DND-41 (cell line): ENCODE results near the gene GOLGA3.

ENCODE experiments used
- ATAC-seq: fragments of 200-7000 bp; cut with Tn5 transposase; 3 replicates; pipeline ENCODE4 v1.9.1; 2021; ENCODE audit warnings: low read depth; ENCODE audit not compliant: insufficient read depth
- DNase-seq: peaks from one replicate; pipeline ENCODE4 v3.0.0-alpha.2; 2020
- H2AFZ ChIP-seq: 2 replicates; pipeline ENCODE4 v1.6.0; 2012; ENCODE audit warnings: low read depth, low read length
- H3K27ac ChIP-seq: 2 replicates; pipeline ENCODE4 v1.5.1; 2012; ENCODE audit warnings: low read length, inconsistent platforms
- H3K27me3 ChIP-seq: fragments of 200-600 bp; sonication (generic); 2 replicates; pipeline ENCODE4 v1.6.0; 2012; ENCODE audit warnings: low read length, mild to moderate bottlenecking, inconsistent platforms; ENCODE audit not compliant: insufficient read depth, poor library complexity
- H3K36me3 ChIP-seq: 2 replicates; pipeline ENCODE4 v1.5.1; 2012; ENCODE audit warnings: low read length, inconsistent platforms; ENCODE audit not compliant: insufficient read depth
- H3K4me1 ChIP-seq: 2 replicates; pipeline ENCODE4 v1.5.1; 2012; ENCODE audit warnings: mild to moderate bottlenecking, low read length; ENCODE audit not compliant: insufficient read depth
- H3K4me2 ChIP-seq: 2 replicates; pipeline ENCODE4 v1.6.0; 2012; ENCODE audit warnings: mild to moderate bottlenecking, moderate library complexity, low read length, inconsistent platforms; ENCODE audit not compliant: insufficient read depth
- H3K4me3 ChIP-seq, 2 experiments: fragments of 200-600 bp in 1 of 2; shearing (Covaris generic) in 1 of 2; 2 replicates each; pipeline ENCODE4 v1.5.1; 2012 to 2016; ENCODE audit warnings: inconsistent platforms in 2 of 2, low read length in 2 of 2, mild to moderate bottlenecking in 2 of 2, low read depth in 1 of 2, moderate library complexity in 1 of 2
- H3K79me2 ChIP-seq: 2 replicates; pipeline ENCODE4 v1.6.0; 2012; ENCODE audit warnings: low read length, inconsistent platforms; ENCODE audit not compliant: insufficient read depth
- H3K9ac ChIP-seq: 2 replicates; pipeline ENCODE4 v1.6.0; 2012; ENCODE audit warnings: low read depth, mild to moderate bottlenecking, inconsistent platforms, low read length, moderate library complexity
- H3K9me3 ChIP-seq: 2 replicates; pipeline ENCODE4 v1.5.1; 2012; ENCODE audit warnings: low read length, moderate library complexity, mild to moderate bottlenecking, inconsistent platforms; ENCODE audit not compliant: insufficient read depth, severe bottlenecking
- H4K20me1 ChIP-seq: 2 replicates; pipeline ENCODE4 v1.6.0; 2012; ENCODE audit warnings: low read length; ENCODE audit not compliant: insufficient read depth
- CTCF ChIP-seq: IDR thresholded peaks from 2 replicates; pipeline ENCODE4 v1.5.1; 2012; ENCODE audit warnings: borderline replicate concordance, low read length, moderate library complexity, mild to moderate bottlenecking; ENCODE audit not compliant: poor library complexity, severe bottlenecking; ENCODE audit errors: extremely low read depth
- EZH2 ChIP-seq: IDR thresholded peaks from 3 replicates; pipeline ENCODE4 v1.6.1; 2012; ENCODE audit warnings: borderline replicate concordance, low read depth, mild to moderate bottlenecking, moderate library complexity, low read length, inconsistent platforms; ENCODE audit not compliant: severe bottlenecking

Gene GOLGA3

GRCh38 chr12:132803888-132804287 is 24.8 kb downstream of the GOLGA3 start:
- Histone ChIP-seq H3K36me3 (peaks cover 85% of the 10 kb centered on the region), H4K20me1 (peaks cover 19% of the 10 kb centered on the region), H3K4me3 (no peak overlapping the region), H3K4me1 (no peaks in the 10 kb centered on the region), H3K4me2 (no peak overlapping the region), H2AFZ (no peak overlapping the region), H3K9me3 (no peaks in the 10 kb centered on the region), H3K27ac (no peak overlapping the region), H3K27me3 (no peaks in the 10 kb centered on the region), H3K79me2 (peaks cover 12% of the 10 kb centered on the region; the same call in 1 of the 2 replicates), H3K9ac (no peak overlapping the region)
- TF ChIP-seq CTCF, result no peak
- TF ChIP-seq EZH2, result no peak
- DNase-seq (no peak), ATAC-seq (no peak)

GRCh38 chr12:132803125-132803524 is 25.5 kb downstream of the GOLGA3 start:
- ATAC-seq (no peak), DNase-seq (no peak)
- H3K4me1 ChIP-seq, result no peaks in the 10 kb centered on the region
- H3K27me3 ChIP-seq, result no peaks in the 10 kb centered on the region
- no peak overlapping the region for H2AFZ ChIP-seq
- no peak overlapping the region for H3K27ac ChIP-seq
- no peak overlapping the region for H3K4me3 ChIP-seq
- no peaks in the 10 kb centered on the region for H3K9me3 ChIP-seq
- H3K79me2 ChIP-seq, result peaks cover 12% of the 10 kb centered on the region; the same call in 1 of the 2 replicates
- peaks cover 21% of the 10 kb centered on the region for H4K20me1 ChIP-seq
- H3K9ac ChIP-seq, result no peak overlapping the region
- H3K36me3 ChIP-seq, result peaks cover 83% of the 10 kb centered on the region
- no peak for TF ChIP-seq CTCF
- no peak for TF ChIP-seq EZH2
- no peak overlapping the region for H3K4me2 ChIP-seq

GRCh38 chr12:132801741-132802140 is 26.9 kb downstream of the GOLGA3 start:
- H3K36me3 ChIP-seq, result peaks cover 84% of the 10 kb centered on the region
- H3K27ac ChIP-seq, result no peak overlapping the region
- no peaks in the 10 kb centered on the region for H3K4me1 ChIP-seq
- TF ChIP-seq CTCF (no peak), EZH2 (no peak)
- peaks cover 21% of the 10 kb centered on the region for H4K20me1 ChIP-seq
- no peak overlapping the region for H3K9ac ChIP-seq
- ATAC-seq, result no peak
- DNase-seq, result no peak
- H3K27me3 ChIP-seq, result no peaks in the 10 kb centered on the region
- H3K4me2 ChIP-seq, result no peak overlapping the region
- H3K9me3 ChIP-seq, result no peaks in the 10 kb centered on the region
- peaks cover 10% of the 10 kb centered on the region; the same call in 1 of the 2 replicates for H3K79me2 ChIP-seq
- no peak overlapping the region for H3K4me3 ChIP-seq
- no peak overlapping the region for H2AFZ ChIP-seq

- TF ChIP-seq EZH2, result no peak
- TF ChIP-seq CTCF, result no peak
- Histone ChIP-seq H3K27ac (no peak overlapping the region), H4K20me1 (peaks cover 5% of the 10 kb centered on the region; the same call in 1 of the 2 replicates), H3K36me3 (peaks cover 85% of the 10 kb centered on the region), H3K4me2 (no peak overlapping the region), H3K9ac (no peak overlapping the region), H3K4me3 (no peak overlapping the region), H3K27me3 (no peaks in the 10 kb centered on the region), H3K79me2 (peaks cover 2% of the 10 kb centered on the region), H2AFZ (no peak overlapping the region), H3K9me3 (no peaks in the 10 kb centered on the region), H3K4me1 (no peaks in the 10 kb centered on the region)
- ATAC-seq (no peak), DNase-seq (no peak)
These were observed 29.8 kb downstream of the GOLGA3 start for GRCh38 chr12:132798836-132799235.
